NCI-H2081 treated with DMSO at 0.1 percent for 48 hours (cell line): ENCODE measurements around the gene SGO2.

Experiments used
- DNase-seq: peaks from one replicate; lab custom pipeline; 2025; lab: John Stamatoyannopoulos, UW

The SGO2 gene

GRCh38 chr2:200525882-200526651 is at the start of gene SGO2:
Gene SGO2, plus strand, starts transcription at chr2:200526207. Its CDS starts 6,769 bp downstream, at chr2:200532976.
- peak; percentile 74 for DNase-seq

- DNase-seq = no peak
These were observed 49.2 kb upstream of the SGO2 start for GRCh38 chr2:200476836-200477235.

GRCh38 chr2:200477667-200478131 is 48.3 kb upstream of the SGO2 start:
- no peak for DNase-seq

GRCh38 chr2:200479692-200480265 is 46.2 kb upstream of the SGO2 start:
- DNase-seq = no peak

GRCh38 chr2:200482194-200482593 is 43.8 kb upstream of the SGO2 start:
- no peak for DNase-seq

GRCh38 chr2:200483729-200484198 is 42.2 kb upstream of the SGO2 start:
- DNase-seq = peak; percentile 20

- no peak for DNase-seq
These were observed 41.1 kb upstream of the SGO2 start for GRCh38 chr2:200484934-200485333.

- no peak for DNase-seq
These were observed 39.5 kb upstream of the SGO2 start for GRCh38 chr2:200486529-200486928.

- no peak for DNase-seq
These were observed 37.8 kb upstream of the SGO2 start for GRCh38 chr2:200488169-200488568.

GRCh38 chr2:200490001-200490400 is 36.0 kb upstream of the SGO2 start:
- no peak for DNase-seq

- no peak for DNase-seq
These were observed 33.4 kb upstream of the SGO2 start for GRCh38 chr2:200492656-200493055.

- no peak for DNase-seq
These were observed 32.0 kb upstream of the SGO2 start for GRCh38 chr2:200494048-200494447.

- no peak for DNase-seq
These were observed 29.3 kb upstream of the SGO2 start for GRCh38 chr2:200496696-200497095.

- DNase-seq = no peak
These were observed 27.4 kb upstream of the SGO2 start for GRCh38 chr2:200498402-200499162.

GRCh38 chr2:200502196-200502595 is 23.8 kb upstream of the SGO2 start:
- DNase-seq = no peak

- no peak for DNase-seq
These were observed 19.3 kb upstream of the SGO2 start for GRCh38 chr2:200506679-200507078.

- DNase-seq = no peak
These were observed 18.8 kb upstream of the SGO2 start for GRCh38 chr2:200507179-200507578.

- DNase-seq = no peak
These were observed 16.8 kb upstream of the SGO2 start for GRCh38 chr2:200509235-200509611.

- DNase-seq = no peak
These were observed 16.2 kb upstream of the SGO2 start, which contains the start of gene KCTD18 for GRCh38 chr2:200509612-200510433. Gene KCTD18, minus strand, starts transcription at chr2:200510068. Its CDS starts 3,052 bp downstream, at chr2:200507016.

- DNase-seq = no peak
These were observed 10.9 kb upstream of the SGO2 start for GRCh38 chr2:200515155-200515554.

- DNase-seq = no peak
These were observed 2.8 kb upstream of the SGO2 start for GRCh38 chr2:200523158-200523557.

- DNase-seq = no peak
These were observed 2.4 kb upstream of the SGO2 start for GRCh38 chr2:200523604-200524003.
